Left ventricle myocardium superior (tissue), 1 donor: ENCODE measurements around the gene VTI1A. TPM values are rescaled to one million over a fixed set of nuclear protein-coding genes. Genes with fewer than 3 reads are reported as not detected.
A peak's percentile ranks its signal among the peaks of the same experiment; 100 is the strongest.
"Not testable (repeated sequence)": the region's sequence is repeated elsewhere in the genome, so short reads cannot be mapped to it uniquely, and the experiment has no call there.

Experiments used
- ATAC-seq: fragments of 200-7000 bp; cut with Tn5 transposase; one replicate; pipeline ENCODE4 v1.9.1; 2020; ENCODE audit warnings: mild to moderate bottlenecking, moderate library complexity
- DNase-seq: peaks from one replicate; pipeline ENCODE4 v3.0.0-alpha.2; 2020
- intact Hi-C: fragments of 100-400 bp; cut with micrococcal nuclease; formaldehyde crosslinking; loops from one replicate; pipeline ENCODE4 v1.11.0; 2022
- total RNA-seq: library from RNA; stranded (reverse); fragmentation: NEBNext Ultra II Directional; extraction: Animal tissue kit (Norgen Biotek cat#: 25700); gene quantifications from one replicate; pipeline ENCODE4 v1.2.1, GENCODE V29; 2021
- donor health status: DM: no; HTN: yes; CAD: no; lungs with severe emphysema.

The VTI1A gene
- total RNA-seq, 1 donor from 2014 or later = 22.9 TPM

DNA sequence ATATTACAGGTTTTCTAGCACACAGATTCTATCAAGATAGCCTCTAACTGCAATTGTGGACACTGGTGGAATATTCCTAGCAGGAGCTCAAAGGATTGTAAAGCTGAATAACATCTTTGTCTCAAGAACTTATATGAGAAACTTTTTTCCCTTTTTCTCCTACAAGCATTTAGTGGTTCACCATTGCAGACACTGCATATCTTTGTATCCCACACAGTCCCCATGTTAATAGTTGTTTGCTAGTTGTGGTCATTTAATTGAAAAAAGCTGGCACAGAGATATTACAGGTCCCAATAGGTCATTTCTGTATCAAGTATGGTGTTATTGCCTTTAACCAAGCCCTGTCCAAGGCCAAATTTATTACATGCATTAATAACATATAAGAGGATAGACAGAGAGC lies 276.9 kb downstream of the VTI1A start:
- ATAC-seq = no peak
- no peak for DNase-seq
- intact Hi-C loops = loop anchor here (10.0 kb wide), 2 partner anchors 401 to 661 kb away; no protein-coding TSS in a partner anchor

DNA sequence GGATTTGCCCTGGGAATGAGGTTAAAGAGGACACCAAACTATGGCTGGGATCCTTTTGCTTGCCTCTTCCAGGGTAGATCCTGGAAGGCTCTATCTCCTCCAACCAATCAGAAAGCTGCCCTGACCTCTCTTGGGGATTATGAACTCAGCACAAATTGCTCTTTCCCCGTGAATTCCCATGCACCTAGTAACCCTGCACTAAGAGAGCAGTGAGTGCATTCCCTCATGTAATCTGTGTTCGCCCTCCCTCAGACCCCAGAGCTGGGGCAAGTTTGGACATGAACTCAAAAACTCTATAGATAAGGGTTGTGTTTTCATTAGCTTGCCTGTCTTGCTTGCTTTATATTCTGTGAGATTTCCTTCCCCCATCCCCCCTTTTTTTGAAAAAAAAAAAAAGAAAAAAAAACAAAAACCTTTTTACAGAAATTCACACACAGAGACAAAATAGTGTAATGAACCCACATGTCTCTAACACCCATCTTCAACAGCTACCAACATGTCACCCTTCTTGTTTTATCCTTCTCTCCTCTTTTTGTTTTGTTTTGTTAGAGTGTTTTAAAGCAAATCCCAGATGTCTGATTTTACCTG lies 277.5 kb downstream of the VTI1A start:
- intact Hi-C loops = loop anchor here (10.0 kb wide), 2 partner anchors 400 to 660 kb away; no protein-coding TSS in a partner anchor
- DNase-seq = no peak
- peak; percentile 42 for ATAC-seq

GRCh38 chr10:112728118-112728883 lies 281.3 kb downstream of the VTI1A start:
- intact Hi-C loops = loop anchor here (10.0 kb wide), 2 partner anchors 396 to 656 kb away; no protein-coding TSS in a partner anchor
- ATAC-seq = no peak
- DNase-seq = no peak

GRCh38 chr10:112728997-112729396 lies 282.0 kb downstream of the VTI1A start:
- no peak for ATAC-seq
- intact Hi-C loops = loop anchor here (10.0 kb wide), 2 partner anchors 396 to 656 kb away; no protein-coding TSS in a partner anchor
- no peak for DNase-seq

GRCh38 chr10:112731450-112731849 lies 284.4 kb downstream of the VTI1A start:
- ATAC-seq, DNase-seq, intact Hi-C loops: not testable (repeated sequence)

- ATAC-seq = peak; percentile 84
- intact Hi-C loops = no loop called here
These were observed 285.4 kb downstream of the VTI1A start for GRCh38 chr10:112732277-112732921.

GRCh38 chr10:112735041-112735695 lies 288.2 kb downstream of the VTI1A start:
- intact Hi-C loops = no loop called here
- no peak for ATAC-seq
- DNase-seq = no peak

More at GRCh38 chr10:112732277-112732921, 285.4 kb downstream of the VTI1A start:
- DNase-seq = no peak

GRCh38 chr10:112738606-112739591 lies 291.9 kb downstream of the VTI1A start:
- intact Hi-C loops = no loop called here
- ATAC-seq (no peak), DNase-seq (no peak)

- ATAC-seq = no peak
These were observed 292.8 kb downstream of the VTI1A start for GRCh38 chr10:112739592-112740353.

GRCh38 chr10:112741830-112742402 lies 294.9 kb downstream of the VTI1A start:
- intact Hi-C loops = no loop called here
- DNase-seq = no peak
- ATAC-seq = no peak

More at GRCh38 chr10:112739592-112740353, 292.8 kb downstream of the VTI1A start:
- DNase-seq = no peak
- intact Hi-C loops = no loop called here

GRCh38 chr10:112744181-112745096 lies 297.4 kb downstream of the VTI1A start:
- ATAC-seq = no peak
- intact Hi-C loops = no loop called here
- no peak for DNase-seq

DNA sequence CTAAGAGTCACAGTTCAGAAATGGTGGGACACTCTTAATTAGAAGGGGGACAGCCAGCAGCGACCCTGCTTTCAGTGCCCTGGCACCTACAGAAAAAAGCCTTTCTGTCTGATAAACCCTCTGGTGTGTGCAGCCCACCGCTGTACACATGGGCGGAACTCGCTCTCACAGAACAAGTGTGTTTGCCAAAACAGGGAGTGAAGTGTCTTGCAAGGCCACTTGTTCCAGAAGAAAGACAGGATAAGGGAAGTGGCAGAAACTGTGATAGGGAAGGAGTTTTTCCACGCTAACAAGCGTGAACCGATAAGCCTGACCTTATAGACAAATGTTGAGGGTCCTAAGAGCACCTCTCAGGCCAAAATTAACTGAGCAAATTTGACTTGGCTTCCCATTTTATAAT lies 299.3 kb downstream of the VTI1A start:
- DNase-seq = no peak
- peak; percentile 66 for ATAC-seq
- intact Hi-C loops = no loop called here

GRCh38 chr10:112750427-112751167 lies 303.6 kb downstream of the VTI1A start:
- no peak for ATAC-seq
- DNase-seq = no peak
- intact Hi-C loops = no loop called here

- DNase-seq = no peak
- ATAC-seq = no peak
- intact Hi-C loops = no loop called here
These were observed 304.6 kb downstream of the VTI1A start for GRCh38 chr10:112751651-112752050.

GRCh38 chr10:112752288-112752687 lies 305.3 kb downstream of the VTI1A start:
- intact Hi-C loops = no loop called here
- ATAC-seq = no peak
- DNase-seq = no peak
